GM18951 (cell line): ENCODE data around the gene ITPR2.

Source experiments
- POLR2A ChIP-seq: IDR thresholded peaks from 4 replicates; pipeline ENCODE4 v1.6.1; 2011; ENCODE audit warnings: mild to moderate bottlenecking; ENCODE audit not compliant: insufficient read length, insufficient read depth; ENCODE audit errors: extremely low read depth
- in situ Hi-C: fragments of 300-500 bp; cut with MboI; formaldehyde crosslinking; loops from one replicate; pipeline ENCODE4 v1.12.0; 2022; ENCODE audit warnings: low sequenced_read_pairs, mixed read lengths, inconsistent platforms; ENCODE audit not compliant: unreplicated experiment

ITPR2 gene

DNA sequence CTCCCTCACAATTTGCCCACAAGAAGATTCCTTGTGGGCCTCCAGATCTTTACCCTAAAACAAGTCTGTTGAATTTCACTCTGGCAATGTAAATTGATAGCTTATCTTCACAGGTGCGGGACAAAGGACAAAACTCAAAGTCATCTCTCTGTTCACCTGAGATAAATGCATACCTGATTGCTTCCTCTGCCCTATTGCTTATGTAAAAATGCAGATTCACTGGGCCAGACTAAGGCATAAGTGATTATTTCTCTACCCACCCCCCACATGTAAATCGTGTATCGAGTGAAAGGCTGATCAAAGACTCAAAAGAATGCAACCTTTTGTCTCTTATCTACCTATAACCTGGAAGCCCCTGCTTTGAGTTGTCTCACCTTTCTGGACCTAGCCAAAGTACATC, 320.8 kb downstream of the ITPR2 start:
- in situ Hi-C loops: no loop called here
- no peak for TF ChIP-seq POLR2A

DNA sequence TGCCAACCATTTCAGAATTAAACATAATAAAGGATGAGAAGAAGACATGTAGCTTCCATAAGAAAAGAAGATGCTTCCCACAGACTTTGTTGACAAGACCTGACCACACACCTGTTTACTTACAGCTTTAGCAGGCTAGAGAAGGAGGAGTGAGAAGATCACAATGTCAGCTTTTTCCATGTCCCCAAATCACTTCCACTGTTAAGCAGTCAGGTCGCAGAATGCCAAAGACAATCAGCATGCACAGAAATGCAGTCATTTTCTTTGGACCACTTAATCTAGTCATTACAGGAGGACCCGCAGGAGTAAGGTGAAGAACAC, 322.7 kb downstream of the ITPR2 start:
- in situ Hi-C loops: no loop called here
- TF ChIP-seq POLR2A: no peak

DNA sequence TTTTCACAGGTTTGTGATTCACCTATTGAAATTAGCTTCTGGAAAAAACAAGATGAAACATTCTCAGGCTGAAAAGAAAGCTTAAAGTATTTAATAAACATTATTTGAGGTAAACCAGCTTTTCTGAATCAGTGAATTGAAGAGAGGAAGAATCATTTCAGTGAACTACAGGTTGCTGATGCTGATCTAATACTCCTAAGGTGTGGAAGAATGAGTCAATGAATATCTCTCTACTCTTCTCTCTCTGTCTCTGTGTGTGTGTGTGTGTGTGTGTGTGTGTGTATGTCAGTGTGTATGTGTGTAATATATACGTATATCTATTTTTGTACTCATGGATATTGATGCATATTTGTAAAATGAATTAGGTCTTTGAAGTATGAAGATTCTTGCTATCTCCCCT, 325.4 kb downstream of the ITPR2 start:
- in situ Hi-C loops: no loop called here
- TF ChIP-seq POLR2A: no peak

DNA sequence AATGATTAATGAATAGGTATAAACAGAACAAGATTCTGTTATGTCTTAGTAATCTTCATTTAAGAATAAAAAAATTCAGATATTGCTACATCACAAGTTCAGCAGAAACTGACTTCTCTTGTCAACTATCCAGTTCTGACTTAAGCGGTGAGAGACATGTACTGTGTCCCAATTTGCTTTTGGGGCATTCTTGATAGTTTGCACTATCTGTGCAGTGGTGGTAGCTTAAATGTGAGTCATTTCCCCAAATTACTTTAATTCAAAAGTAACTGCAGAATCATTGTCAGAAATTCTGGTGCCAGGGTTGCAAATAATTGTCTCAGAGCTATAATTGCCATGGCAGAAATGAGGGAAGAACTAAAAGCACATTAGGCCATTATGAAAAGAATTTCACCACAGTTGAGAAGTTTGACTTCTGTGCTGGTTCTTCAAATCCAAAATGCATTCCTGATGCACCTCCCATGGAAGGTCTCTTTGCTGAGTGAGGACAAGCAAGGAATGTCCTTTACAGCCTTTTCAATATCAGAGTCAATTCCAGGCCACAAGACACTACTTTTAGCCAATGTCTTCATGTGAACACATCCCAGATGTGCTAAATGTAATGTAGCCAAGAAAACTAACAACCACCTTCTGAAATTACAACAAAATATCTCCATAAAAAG, 332.9 kb downstream of the ITPR2 start:
- in situ Hi-C loops: no loop called here
- TF ChIP-seq POLR2A: no peak

DNA sequence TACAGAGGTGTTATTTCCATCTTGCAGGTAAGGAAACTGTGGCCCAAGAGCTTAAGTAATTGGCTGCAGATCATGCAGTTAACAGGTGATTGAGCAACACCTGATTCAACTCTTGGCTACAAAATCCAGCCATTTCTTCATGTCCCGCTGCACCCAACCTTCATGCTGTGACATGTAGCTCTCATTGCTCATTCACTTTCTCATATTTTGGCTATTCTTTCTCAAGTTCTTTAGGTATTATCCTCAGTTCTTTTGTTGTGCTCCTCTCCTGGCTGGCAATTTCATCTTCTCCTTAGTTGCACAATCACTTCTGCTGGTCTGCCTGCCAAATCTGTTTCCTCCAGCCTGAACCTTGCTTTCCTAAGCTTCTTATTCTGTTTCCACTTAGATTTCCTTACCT, 336.8 kb downstream of the ITPR2 start:
- in situ Hi-C loops: no loop called here
- TF ChIP-seq POLR2A: no peak

DNA sequence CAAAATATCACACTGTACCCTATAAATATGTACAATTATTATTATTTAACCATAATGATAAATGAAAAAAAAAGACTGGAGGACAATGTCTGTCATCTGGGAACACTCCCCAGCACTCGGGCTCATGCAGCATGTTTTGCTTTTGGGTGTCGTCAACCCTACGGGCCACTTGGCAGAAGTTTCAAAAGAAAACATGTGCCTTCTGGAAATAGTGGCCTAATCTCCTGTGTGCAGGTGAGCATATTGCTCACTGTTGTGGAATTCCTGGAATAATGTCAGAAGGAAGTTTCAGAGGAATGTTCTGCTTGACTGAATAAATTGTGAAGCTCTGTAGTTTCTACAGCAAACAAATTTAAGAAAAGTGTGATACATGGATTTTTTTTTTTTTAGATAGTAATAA, 339.3 kb downstream of the ITPR2 start:
- in situ Hi-C loops: no loop called here
- TF ChIP-seq POLR2A: no peak

DNA sequence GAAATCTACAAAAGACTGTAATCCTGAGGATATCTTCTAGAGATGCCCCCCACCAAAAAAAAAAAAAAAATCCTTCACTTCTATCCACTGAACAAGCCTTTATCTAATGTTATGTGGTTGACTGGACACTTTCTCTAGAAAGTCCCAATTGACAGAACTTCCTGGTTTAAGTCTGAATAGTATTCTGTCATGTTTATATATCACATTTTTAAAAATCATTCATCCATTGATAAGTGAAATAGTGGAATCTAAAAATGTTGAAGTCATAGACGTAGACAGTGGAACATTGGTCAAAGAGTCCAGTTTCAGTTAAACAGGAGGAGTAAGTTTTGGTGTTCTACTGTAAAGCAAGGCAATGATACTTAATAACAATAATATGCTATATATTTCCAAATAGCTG, 340.6 kb downstream of the ITPR2 start:
- in situ Hi-C loops: no loop called here
- no peak for TF ChIP-seq POLR2A

DNA sequence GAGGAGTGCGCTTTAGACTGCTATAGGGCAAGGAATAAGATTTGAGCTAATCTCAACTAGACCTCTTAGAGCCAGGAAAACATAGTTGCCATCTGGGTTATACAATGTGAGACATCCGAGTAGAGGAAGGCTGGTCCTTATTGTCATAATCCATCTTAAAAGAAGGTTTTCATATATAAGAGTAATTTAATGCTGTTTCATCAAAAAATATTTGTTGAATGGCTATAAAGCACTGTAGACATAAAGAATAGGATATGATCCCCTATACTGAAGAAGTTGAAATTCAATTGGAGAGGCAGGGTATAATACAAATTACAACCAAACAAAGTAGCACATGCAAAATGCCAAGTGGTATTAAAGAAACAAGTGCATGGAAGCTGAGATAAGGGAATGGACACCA, 343.1 kb downstream of the ITPR2 start:
- in situ Hi-C loops: no loop called here
- no peak for TF ChIP-seq POLR2A

DNA sequence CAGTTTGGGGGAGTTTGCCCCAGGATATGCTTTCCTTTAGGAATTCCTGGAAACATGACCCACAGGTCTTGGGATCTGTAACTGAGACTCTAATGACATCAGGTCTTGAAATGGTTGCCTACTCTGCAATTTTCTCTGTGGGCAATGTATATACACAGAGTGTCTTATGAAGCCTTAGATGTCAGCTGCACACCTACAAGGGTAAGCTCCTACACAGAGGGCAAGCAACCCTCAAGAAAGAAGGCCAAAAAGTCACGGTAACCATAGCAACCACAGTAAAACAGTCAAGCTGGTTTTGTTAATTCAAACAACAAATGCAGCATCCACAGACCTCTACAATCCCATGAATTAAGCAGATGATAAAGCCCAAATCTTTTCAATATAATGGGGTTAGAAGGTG, 344.6 kb downstream of the ITPR2 start:
- no peak for TF ChIP-seq POLR2A
- in situ Hi-C loops: no loop called here

DNA sequence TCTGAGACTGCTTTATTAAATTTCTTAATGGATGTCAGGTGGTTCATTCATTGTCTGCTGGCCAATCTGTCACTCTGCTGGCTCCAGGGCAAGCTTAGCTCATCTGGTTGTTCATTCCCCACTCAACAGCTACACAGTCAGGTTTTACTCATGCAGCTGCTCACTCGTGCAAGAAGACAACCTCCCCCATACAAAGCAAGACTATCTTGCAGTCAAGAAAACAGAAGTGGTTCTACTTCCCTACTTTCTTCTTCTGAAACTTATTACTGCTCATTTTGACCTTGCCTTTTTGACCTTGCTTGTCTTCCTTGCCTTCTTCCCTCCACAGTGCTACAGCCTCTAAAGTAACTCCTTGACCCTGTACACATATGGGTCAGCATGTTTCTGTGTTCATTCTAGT, 359.7 kb downstream of the ITPR2 start:
- TF ChIP-seq POLR2A: no peak
- in situ Hi-C loops: no loop called here

DNA sequence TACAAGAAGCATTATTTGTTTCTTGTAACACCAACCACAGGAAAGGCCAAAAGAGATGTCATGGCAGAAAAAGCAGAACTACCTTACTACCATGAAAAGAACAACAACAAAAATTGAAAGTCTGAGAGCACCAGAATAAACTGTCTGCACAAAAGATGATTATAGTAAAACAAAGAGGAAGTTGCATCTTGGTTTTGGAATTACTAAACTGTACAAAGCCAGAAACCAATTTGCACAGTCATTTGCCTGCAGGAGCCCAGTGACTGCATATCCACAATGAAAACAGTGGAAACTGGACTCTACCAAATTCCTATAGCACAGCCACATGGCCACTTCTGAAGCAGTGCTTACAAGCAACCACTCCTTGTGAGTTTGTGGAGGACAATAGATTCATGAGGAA, 361.4 kb downstream of the ITPR2 start:
- TF ChIP-seq POLR2A: no peak
- in situ Hi-C loops: no loop called here

DNA sequence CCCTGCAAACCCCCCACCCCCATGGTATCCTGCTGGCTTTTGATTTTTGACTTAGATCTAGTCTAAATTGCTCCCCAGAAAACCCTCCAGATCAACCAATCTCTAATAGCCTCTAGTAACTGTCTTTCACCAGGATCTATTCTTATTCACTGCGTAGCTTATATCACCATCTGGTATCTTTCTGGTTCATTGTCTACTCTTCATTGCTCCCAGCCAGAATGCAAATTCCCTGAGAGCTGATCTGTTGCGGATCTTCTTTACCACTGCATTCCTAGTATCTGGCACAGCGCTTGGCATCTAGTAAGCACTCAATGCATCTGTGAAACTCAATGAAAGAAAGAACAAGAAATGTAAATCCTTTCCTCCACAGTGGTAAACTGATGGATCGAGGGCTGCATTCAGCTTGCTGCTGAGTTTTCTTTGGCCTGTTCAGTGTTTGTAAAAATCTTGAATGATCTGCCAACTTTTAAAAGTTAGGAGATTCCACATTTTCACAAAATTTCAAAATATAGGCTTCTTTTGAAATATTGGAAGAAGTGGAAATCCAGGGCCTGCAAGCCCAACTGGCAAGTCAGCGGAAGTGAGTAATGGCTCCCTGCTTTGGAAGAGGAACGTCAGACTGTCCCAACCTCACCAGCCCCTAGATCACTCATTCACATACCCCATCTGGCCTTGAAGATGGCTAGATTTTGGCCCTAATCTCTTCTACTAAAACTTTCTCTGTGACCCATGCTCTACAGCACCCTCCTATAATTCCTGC, 363.4 kb downstream of the ITPR2 start:
- TF ChIP-seq POLR2A: no peak
- in situ Hi-C loops: no loop called here

DNA sequence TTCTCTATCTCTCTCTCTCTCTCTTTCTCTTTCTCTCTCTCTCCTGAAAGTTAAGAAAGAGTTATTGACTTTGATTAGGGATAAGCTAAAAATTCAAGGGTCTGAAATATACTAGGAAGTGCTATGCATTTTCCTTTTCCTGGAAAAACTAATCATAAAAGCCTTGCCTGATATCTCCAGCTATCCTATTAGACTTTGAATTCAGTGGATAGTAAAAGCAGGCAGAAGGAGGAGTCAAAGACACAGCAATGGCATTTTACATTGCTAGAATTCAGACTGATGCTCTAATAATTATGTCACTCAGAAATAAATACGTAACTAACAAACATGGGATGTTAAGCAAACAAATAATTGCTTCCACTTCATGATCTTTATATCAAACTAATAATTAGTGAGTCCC, 365.6 kb downstream of the ITPR2 start:
- in situ Hi-C loops: no loop called here
- no peak for TF ChIP-seq POLR2A

DNA sequence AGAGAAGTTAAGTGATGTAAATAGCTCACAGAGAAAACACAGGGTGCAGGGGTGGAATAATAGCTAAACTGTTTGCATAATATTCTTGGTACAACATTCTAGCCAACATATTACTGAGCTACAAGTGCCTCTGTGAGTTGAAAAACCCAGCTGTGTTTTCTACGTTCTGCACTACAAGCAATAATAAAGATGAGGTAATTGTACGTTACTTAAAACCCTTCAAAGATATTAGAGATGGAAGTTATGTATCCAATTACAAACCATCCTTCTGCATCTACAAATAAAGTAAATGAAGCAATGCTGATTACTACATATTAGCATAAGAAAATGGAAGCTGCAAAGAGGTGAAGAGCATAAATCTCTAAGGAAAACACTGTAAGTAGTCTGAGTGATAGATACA, 366.3 kb downstream of the ITPR2 start:
- TF ChIP-seq POLR2A: no peak
- in situ Hi-C loops: no loop called here
